ENCODE results near the gene PRPF38A.
A peak's percentile ranks its signal among the peaks of the same experiment; 100 is the strongest.

PRPF38A gene

DNA sequence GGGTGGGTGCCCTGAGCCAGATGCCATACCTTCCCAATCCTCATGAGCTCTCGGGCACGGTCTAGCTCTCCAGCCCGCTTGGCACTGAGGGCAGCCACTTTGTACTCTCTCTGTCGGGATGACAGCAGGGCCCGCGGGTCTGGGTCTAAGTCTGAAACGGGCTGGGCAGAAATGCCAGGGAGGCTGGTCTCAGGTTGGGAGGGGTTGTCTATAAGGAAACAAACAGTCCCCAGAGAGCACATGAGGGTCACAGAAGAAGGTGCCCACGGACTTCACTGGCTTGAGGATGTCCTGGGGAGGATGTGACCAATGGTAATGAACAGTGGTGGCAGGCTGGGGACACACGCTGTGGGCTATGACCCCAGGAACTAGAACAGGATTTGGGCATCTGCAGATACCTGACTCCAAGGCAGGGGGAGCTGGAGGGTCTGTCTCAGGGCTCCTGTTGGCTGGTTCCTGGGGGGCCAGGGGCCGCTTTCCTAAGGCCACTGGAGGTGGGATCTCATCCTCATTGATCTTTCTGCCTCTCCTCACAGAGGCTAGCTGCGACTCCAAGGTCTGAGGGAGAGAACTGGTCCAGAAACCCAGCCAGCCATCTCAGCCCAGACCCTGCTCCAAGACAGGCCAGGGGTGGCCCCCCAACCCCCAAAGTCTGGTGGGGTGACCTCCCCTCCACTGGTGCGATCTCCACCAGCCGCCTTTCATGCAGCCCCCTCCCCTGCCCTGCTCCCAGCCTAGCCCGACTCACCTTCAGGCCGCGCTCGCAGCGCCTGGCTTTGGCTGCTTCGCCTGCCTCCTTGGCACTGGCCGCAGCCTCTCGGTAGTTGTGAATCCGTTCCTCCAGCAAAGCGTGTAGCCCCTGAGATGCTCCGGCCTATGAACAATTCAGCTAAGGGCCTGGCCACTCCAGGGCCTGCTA, 44.5 kb upstream of the PRPF38A start:
- Histone ChIP-seq H3K36me3 (ENCODE audit: control insufficient read depth in 4 of 4, insufficient read depth in 4 of 4, low read length in 3 of 4) (peaks cover 28 to 87% (median 71%) of the 10 kb centered on the region in 4 experiments), H3K4me1 (ENCODE audit: control extremely low read depth in 1 of 4, control insufficient read depth in 4 of 4, insufficient read depth in 4 of 4, low read length in 3 of 4) (peaks cover under 1 to 8% (median 4%) of the 10 kb centered on the region in 4 experiments), H3K27ac (ENCODE audit: insufficient read depth in 1 of 2, low read depth in 1 of 2, low read length in 2 of 2, poor library complexity in 1 of 2, severe bottlenecking in 2 of 2) (no peak overlapping the region), H3K27me3 (replicated peaks in 2 of 5; ENCODE audit: control insufficient read depth in 4 of 5, insufficient read depth in 5 of 5, low read length in 4 of 5) (no peaks in the 10 kb centered on the region), H3K4me3 (ENCODE audit: control insufficient read depth in 1 of 7, extremely low read depth in 1 of 7, insufficient read depth in 4 of 7, low read depth in 2 of 7, low read length in 6 of 7) (no peak overlapping the region), H3K9me3 (ENCODE audit: control extremely low read depth in 1 of 5, control insufficient read depth in 4 of 5, insufficient read depth in 2 of 5, low read depth in 1 of 5, low read length in 4 of 5) (no peaks in the 10 kb centered on the region)
- WGBS (ENCODE audit: insufficient coverage): 97% methylated on average over 24 of the region's 24 CpGs
- DNase-seq: no peak
- ChIA-PET POLR2A (no interaction called here), CTCF (interaction anchor here (1.5 to 2.4 kb wide), 2 partner anchors 9 to 11 kb away, joined by 3 to 6 read pairs; no protein-coding TSS in a partner anchor)

- peaks cover 28 to 81% (median 64%) of the 10 kb centered on the region in 4 experiments for H3K36me3 ChIP-seq (ENCODE audit: control insufficient read depth in 4 of 4, insufficient read depth in 4 of 4, low read length in 3 of 4)
- CTCF ChIA-PET: interaction anchor here (1.5 to 2.4 kb wide), 2 partner anchors 10 to 12 kb away, joined by 3 to 6 read pairs; no protein-coding TSS in a partner anchor
- no peaks in the 10 kb centered on the region for H3K9me3 ChIP-seq (ENCODE audit: control extremely low read depth in 1 of 5, control insufficient read depth in 4 of 5, insufficient read depth in 2 of 5, low read depth in 1 of 5, low read length in 4 of 5)
- 100% methylated on average over 7 of the region's 7 CpGs for WGBS (ENCODE audit: insufficient coverage)
- no peak for DNase-seq
- no peaks in the 10 kb centered on the region for H3K27me3 ChIP-seq (replicated peaks in 2 of 5; ENCODE audit: control insufficient read depth in 4 of 5, insufficient read depth in 5 of 5, low read length in 4 of 5)
- H3K4me3 ChIP-seq (ENCODE audit: control insufficient read depth in 1 of 7, extremely low read depth in 1 of 7, insufficient read depth in 4 of 7, low read depth in 2 of 7, low read length in 6 of 7): no peak overlapping the region
- POLR2A ChIA-PET: no interaction called here
- H3K27ac ChIP-seq (ENCODE audit: insufficient read depth in 1 of 2, low read depth in 1 of 2, low read length in 2 of 2, poor library complexity in 1 of 2, severe bottlenecking in 2 of 2): no peak overlapping the region
- peaks cover 4 to 15% (median 10%) of the 10 kb centered on the region in 4 experiments for H3K4me1 ChIP-seq (ENCODE audit: control extremely low read depth in 1 of 4, control insufficient read depth in 4 of 4, insufficient read depth in 4 of 4, low read length in 3 of 4)
These were observed 43.8 kb upstream of the PRPF38A start for GRCh38 chr1:52360595-52360968.

GRCh38 chr1:52364235-52364839, 40.1 kb upstream of the PRPF38A start:
- POLR2A ChIA-PET: interaction anchor here (1.5 kb wide), 1 partner anchor 15 kb away, joined by 5 read pairs; no protein-coding TSS in a partner anchor
- peak overlapping the region in 3 of 7 experiments; percentile 0 to 89 (median 88) for H3K4me3 ChIP-seq (ENCODE audit: control insufficient read depth in 1 of 7, extremely low read depth in 1 of 7, insufficient read depth in 4 of 7, low read depth in 2 of 7, low read length in 6 of 7)
- CTCF ChIA-PET: no interaction called here
- H3K4me1 ChIP-seq (ENCODE audit: control extremely low read depth in 1 of 4, control insufficient read depth in 4 of 4, insufficient read depth in 4 of 4, low read length in 3 of 4): peaks cover 4 to 25% (median 20%) of the 10 kb centered on the region in 4 experiments
- peaks cover 9 to 43% (median 34%) of the 10 kb centered on the region in 4 experiments for H3K36me3 ChIP-seq (ENCODE audit: control insufficient read depth in 4 of 4, insufficient read depth in 4 of 4, low read length in 3 of 4)
- 93% methylated on average over 5 of the region's 5 CpGs for WGBS (ENCODE audit: insufficient coverage)
- H3K9me3 ChIP-seq (ENCODE audit: control extremely low read depth in 1 of 5, control insufficient read depth in 4 of 5, insufficient read depth in 2 of 5, low read depth in 1 of 5, low read length in 4 of 5): no peaks in the 10 kb centered on the region
- DNase-seq: peak; percentile 7 to 21 (median 17)
- H3K27ac ChIP-seq (ENCODE audit: insufficient read depth in 1 of 2, low read depth in 1 of 2, low read length in 2 of 2, poor library complexity in 1 of 2, severe bottlenecking in 2 of 2): peak overlapping the region in 1 of 2 experiments; percentile 91
- H3K27me3 ChIP-seq (replicated peaks in 2 of 5; ENCODE audit: control insufficient read depth in 4 of 5, insufficient read depth in 5 of 5, low read length in 4 of 5): no peaks in the 10 kb centered on the region

DNA sequence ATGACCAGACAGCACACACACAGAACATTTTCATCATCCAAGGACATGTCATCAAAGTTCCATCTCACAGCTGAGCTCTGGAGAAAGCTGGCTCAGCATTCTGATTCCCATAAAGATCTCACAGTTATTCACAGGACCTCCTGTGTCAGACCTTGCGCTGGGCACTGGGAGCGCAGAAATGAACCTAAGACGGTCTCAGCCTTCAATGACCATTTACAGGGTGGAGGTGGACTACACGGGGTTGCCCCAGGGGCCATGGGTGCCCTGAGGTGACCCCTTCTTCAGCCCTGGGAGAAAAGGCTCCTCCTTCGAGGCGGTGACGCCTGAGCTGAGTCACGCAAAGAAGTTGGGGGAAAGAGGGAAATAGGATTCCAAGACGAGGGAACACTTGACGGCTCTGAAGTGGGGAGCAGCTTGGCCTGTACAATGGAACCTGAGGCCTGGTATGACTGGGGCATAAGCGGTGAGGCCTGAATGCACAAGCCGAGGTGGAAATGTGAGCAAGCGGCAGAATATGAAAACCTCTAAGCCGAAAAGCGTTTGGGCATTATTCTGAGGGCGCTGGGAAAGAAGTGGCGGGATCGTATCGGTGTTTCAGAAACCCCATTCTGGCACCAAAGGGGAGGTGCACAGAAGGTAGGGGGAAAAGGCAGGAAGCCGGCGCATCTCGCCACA, 39.2 kb upstream of the PRPF38A start:
- Histone ChIP-seq H3K27me3 (replicated peaks in 2 of 5; ENCODE audit: control insufficient read depth in 4 of 5, insufficient read depth in 5 of 5, low read length in 4 of 5) (no peaks in the 10 kb centered on the region), H3K9me3 (ENCODE audit: control extremely low read depth in 1 of 5, control insufficient read depth in 4 of 5, insufficient read depth in 2 of 5, low read depth in 1 of 5, low read length in 4 of 5) (no peaks in the 10 kb centered on the region), H3K4me3 (ENCODE audit: control insufficient read depth in 1 of 7, extremely low read depth in 1 of 7, insufficient read depth in 4 of 7, low read depth in 2 of 7, low read length in 6 of 7) (peak overlapping the region; percentile 82 to 91 (median 84)), H3K4me1 (ENCODE audit: control extremely low read depth in 1 of 4, control insufficient read depth in 4 of 4, insufficient read depth in 4 of 4, low read length in 3 of 4) (peaks cover 4 to 25% (median 20%) of the 10 kb centered on the region in 4 experiments), H3K36me3 (ENCODE audit: control insufficient read depth in 4 of 4, insufficient read depth in 4 of 4, low read length in 3 of 4) (peaks cover 6 to 35% (median 27%) of the 10 kb centered on the region in 4 experiments), H3K27ac (ENCODE audit: insufficient read depth in 1 of 2, low read depth in 1 of 2, low read length in 2 of 2, poor library complexity in 1 of 2, severe bottlenecking in 2 of 2) (peak overlapping the region; percentile 77 to 91)
- peak in 2 of 3 donors; percentile 31 to 49 for DNase-seq
- ChIA-PET CTCF (no interaction called here), POLR2A (interaction anchor here (0.6 to 1.5 kb wide), 2 partner anchors 16 to 29 kb away, joined by 4 to 5 read pairs; no protein-coding TSS in a partner anchor)
- WGBS (ENCODE audit: insufficient coverage): 13% methylated on average over 22 of the region's 22 CpGs

DNA sequence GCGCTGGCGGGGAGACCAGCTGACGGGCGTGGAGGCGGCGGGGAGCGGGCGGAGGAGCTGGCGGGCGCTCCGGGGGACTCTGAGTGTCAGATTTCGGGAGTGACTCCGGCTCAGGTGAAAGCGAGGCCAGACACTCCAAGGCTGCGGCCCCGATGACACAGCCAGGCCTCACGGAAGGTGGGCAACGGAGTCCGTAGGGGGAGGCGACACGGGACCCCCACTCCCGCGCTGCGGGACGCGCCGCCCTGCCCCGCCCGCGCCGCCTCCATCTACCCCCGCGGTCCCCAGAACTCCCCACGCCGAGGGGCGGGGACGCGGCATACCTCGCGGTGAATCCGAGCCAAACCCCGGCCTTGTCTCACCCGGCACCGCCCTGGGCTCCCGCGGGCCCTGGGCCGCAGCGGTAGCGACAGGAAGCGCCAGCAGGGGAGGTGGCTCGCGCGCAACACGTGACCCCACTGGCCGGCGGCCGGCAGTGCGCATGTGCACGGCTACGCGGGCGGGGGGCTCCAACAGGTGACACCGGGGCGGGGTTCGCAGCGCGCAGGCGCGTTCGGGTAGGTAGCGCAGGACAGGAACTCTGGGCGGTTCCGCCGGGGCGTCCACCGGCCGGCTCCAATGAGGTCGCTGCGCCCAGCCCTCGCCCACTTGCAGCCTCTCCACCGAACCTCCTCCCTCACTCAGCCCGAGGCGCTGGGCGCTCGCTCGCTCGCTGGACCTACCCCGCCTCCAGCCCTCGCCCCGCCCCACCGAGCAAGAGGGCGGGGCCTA, 38.5 kb upstream of the PRPF38A start, which contains the start of gene CC2D1B:
CC2D1B (minus strand) TSS at position 460 of the 771 bp plus-strand sequence. CDS start 1,585 bp downstream, outside the sequence.
- peaks cover 2 to 27% (median 20%) of the 10 kb centered on the region in 4 experiments for H3K36me3 ChIP-seq (ENCODE audit: control insufficient read depth in 4 of 4, insufficient read depth in 4 of 4, low read length in 3 of 4)
- under 1% methylated on average over 85 of the region's 92 CpGs for WGBS (ENCODE audit: insufficient coverage)
- CTCF ChIA-PET: interaction anchor here (1.1 to 1.2 kb wide), 2 partner anchors 17 to 320 kb away, joined by 3 to 4 read pairs; no protein-coding TSS in a partner anchor
- DNase-seq: peak; percentile 99
- POLR2A ChIA-PET: interaction anchor here (0.6 to 1.5 kb wide), 3 partner anchors 17 to 38 kb away, joined by 3 to 5 read pairs (median 3); partner anchors contain the start of genes ORC1 and PRPF38A
- H3K9me3 ChIP-seq (ENCODE audit: control extremely low read depth in 1 of 5, control insufficient read depth in 4 of 5, insufficient read depth in 2 of 5, low read depth in 1 of 5, low read length in 4 of 5): no peaks in the 10 kb centered on the region
- peaks cover 4 to 25% (median 20%) of the 10 kb centered on the region in 4 experiments for H3K4me1 ChIP-seq (ENCODE audit: control extremely low read depth in 1 of 4, control insufficient read depth in 4 of 4, insufficient read depth in 4 of 4, low read length in 3 of 4)
- peak within 1 kb of the TSS; percentile 82 to 91 (median 84) for H3K4me3 ChIP-seq (ENCODE audit: control insufficient read depth in 1 of 7, extremely low read depth in 1 of 7, insufficient read depth in 4 of 7, low read depth in 2 of 7, low read length in 6 of 7)
- no peaks in the 10 kb centered on the region for H3K27me3 ChIP-seq (replicated peaks in 2 of 5; ENCODE audit: control insufficient read depth in 4 of 5, insufficient read depth in 5 of 5, low read length in 4 of 5)
- H3K27ac ChIP-seq (ENCODE audit: insufficient read depth in 1 of 2, low read depth in 1 of 2, low read length in 2 of 2, poor library complexity in 1 of 2, severe bottlenecking in 2 of 2): peak within 1 kb of the TSS; percentile 77 to 91

- Histone ChIP-seq H3K36me3 (ENCODE audit: control insufficient read depth in 4 of 4, insufficient read depth in 4 of 4, low read length in 3 of 4) (peaks cover 0 to 22% (median 15%) of the 10 kb centered on the region in 4 experiments), H3K27ac (ENCODE audit: insufficient read depth in 1 of 2, low read depth in 1 of 2, low read length in 2 of 2, poor library complexity in 1 of 2, severe bottlenecking in 2 of 2) (peak overlapping the region in 1 of 2 experiments; percentile 25), H3K27me3 (replicated peaks in 2 of 5; ENCODE audit: control insufficient read depth in 4 of 5, insufficient read depth in 5 of 5, low read length in 4 of 5) (no peaks in the 10 kb centered on the region), H3K4me3 (ENCODE audit: control insufficient read depth in 1 of 7, extremely low read depth in 1 of 7, insufficient read depth in 4 of 7, low read depth in 2 of 7, low read length in 6 of 7) (peak overlapping the region in 6 of 7 experiments; percentile 63 to 89 (median 83)), H3K9me3 (ENCODE audit: control extremely low read depth in 1 of 5, control insufficient read depth in 4 of 5, insufficient read depth in 2 of 5, low read depth in 1 of 5, low read length in 4 of 5) (no peaks in the 10 kb centered on the region), H3K4me1 (ENCODE audit: control extremely low read depth in 1 of 4, control insufficient read depth in 4 of 4, insufficient read depth in 4 of 4, low read length in 3 of 4) (peaks cover 4 to 25% (median 20%) of the 10 kb centered on the region in 4 experiments)
- no peak for DNase-seq
- WGBS (ENCODE audit: insufficient coverage): 20% methylated on average over 8 of the region's 8 CpGs
- ChIA-PET CTCF (interaction anchor here (1.0 to 1.2 kb wide), 3 partner anchors 18 to 320 kb away, joined by 3 to 4 read pairs (median 3); no protein-coding TSS in a partner anchor), POLR2A (interaction anchor here (0.6 to 0.9 kb wide), 2 partner anchors 17 to 38 kb away, joined by 3 read pairs; partner anchors contain the start of genes ORC1 and PRPF38A)
These were observed 37.9 kb upstream of the PRPF38A start for GRCh38 chr1:52366517-52366827.
